IPS-18c (cell line): ENCODE measurements around the gene KIF18B.
"Not testable (repeated sequence)": the region's sequence is repeated elsewhere in the genome, so short reads cannot be mapped to it uniquely, and the experiment has no call there.

Source experiments
- H3K4me3 ChIP-seq: 2 replicates; pipeline ENCODE4 v1.7.0; 2013; ENCODE audit warnings: low read depth, mild to moderate bottlenecking, low read length, moderate library complexity; ENCODE audit not compliant: insufficient read depth
- H3K9me3 ChIP-seq: one replicate; pipeline ENCODE4 v1.6.1; 2013; ENCODE audit warnings: mild to moderate bottlenecking, low read length, moderate library complexity; ENCODE audit not compliant: control insufficient read depth, insufficient read depth

The KIF18B gene

DNA sequence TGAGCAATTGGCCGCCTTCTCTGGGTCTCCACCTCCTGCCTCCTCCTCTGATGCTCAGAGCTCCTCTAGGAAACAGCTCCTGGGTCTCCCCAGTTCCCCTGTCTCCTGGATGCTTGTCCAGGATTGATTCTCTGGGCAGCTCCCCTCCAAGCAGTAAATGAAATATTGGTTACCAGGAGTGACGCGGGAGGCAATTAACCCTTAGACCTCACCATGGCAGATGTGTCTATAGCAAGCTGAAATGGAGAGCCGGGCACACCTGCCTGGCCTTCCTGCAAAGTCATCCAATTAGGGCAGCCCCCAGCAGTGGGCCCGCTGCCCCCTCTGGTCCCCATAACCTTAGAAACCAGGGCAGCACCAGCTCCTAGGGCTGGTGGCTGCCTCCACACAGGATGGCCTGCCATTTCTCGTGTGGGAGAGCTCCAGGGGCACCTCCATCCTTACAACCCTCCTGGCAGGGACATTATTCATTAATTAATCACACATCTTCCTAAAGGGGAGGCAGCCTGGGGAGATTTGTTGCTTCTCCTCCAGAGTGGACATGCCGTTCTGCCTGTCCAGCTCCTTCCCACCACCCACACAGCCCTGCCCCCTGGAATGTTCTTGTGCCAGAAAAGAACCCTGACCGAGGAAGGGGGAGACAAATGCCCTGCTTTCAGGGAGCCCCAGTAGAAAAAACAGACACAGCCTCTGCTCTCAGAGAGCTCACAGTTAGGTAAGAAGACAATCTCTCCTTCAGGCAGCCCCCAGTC, 8.3 kb upstream of the KIF18B start:
- no peaks in the 10 kb centered on the region for H3K9me3 ChIP-seq
- no peak overlapping the region for H3K4me3 ChIP-seq

- Histone ChIP-seq H3K4me3 (no peak overlapping the region), H3K9me3 (no peaks in the 10 kb centered on the region)
Measured at GRCh38 chr17:44952946-44953475, 5.4 kb upstream of the KIF18B start.

DNA sequence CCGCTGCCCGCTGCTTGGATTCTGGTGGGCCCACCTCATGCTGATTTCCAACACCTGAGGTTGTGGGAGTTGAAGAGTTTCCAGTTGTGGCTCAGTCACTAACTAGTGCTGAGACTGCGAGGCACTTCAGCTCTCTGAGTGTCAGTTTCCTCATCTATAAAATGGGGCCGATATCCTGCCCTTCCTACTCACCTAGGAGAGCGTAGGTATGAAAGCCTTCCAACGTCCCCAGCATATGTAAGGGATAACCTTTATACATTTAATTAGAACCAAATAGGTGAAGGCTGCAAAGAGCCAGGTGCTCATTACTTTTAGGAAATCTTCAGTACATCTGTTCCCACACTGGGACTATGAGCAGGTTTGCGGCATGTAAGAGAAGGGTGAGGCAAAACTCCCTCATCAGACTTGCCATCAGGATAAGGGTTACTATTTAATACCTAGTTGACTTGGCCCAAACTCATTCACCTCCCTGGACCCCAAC, 782 bp upstream of the KIF18B start:
- no peaks in the 10 kb centered on the region for H3K9me3 ChIP-seq
- peak overlapping the region; percentile 93 for H3K4me3 ChIP-seq

- H3K4me3 ChIP-seq, H3K9me3 ChIP-seq: not testable (repeated sequence)
Measured at GRCh38 chr17:44945652-44946051, 1.9 kb downstream of the KIF18B start.

DNA sequence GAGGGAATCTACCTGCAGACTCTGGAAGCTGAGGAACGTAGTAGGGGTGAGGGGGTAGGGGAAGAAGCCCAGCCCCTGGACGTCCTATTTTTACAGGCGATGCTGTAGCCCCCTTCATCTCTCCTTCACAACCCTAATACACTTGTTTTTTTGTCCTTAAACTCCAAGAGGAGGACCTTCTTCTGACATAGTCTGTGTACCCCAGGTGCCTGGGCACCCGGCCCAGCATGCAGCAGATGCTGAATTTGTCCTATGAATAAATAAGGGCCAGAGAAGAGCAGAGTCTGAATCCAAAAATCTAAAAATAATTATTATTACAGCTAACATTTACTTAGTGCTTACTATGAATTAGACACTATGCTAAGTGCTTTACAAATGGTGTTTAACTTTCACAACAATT, 5.1 kb downstream of the KIF18B start:
- no peak overlapping the region for H3K4me3 ChIP-seq
- no peaks in the 10 kb centered on the region for H3K9me3 ChIP-seq

- H3K9me3 ChIP-seq: no peaks in the 10 kb centered on the region
Measured at GRCh38 chr17:44941712-44942331, 5.8 kb downstream of the KIF18B start.

DNA sequence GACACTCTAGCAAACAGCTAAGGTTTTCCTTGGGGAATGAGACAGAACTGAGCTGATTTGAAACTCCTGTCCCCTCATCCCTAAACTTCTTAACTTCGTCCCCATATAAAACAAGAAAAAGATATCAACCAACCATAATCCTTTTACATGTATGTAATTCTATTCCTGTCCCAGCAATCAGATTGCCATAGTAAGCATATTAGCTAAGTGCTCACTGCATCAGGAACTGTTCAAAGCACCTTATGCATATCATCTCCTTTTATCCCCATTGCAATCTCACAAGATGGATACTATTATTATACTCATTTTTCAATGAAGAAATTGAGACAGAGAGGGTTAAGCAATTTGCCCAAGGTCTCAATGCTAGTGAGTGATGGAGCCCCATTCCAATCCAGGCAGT, 6.8 kb downstream of the KIF18B start:
- Histone ChIP-seq H3K4me3 (no peak overlapping the region), H3K9me3 (no peaks in the 10 kb centered on the region)

More at GRCh38 chr17:44941712-44942331, 5.8 kb downstream of the KIF18B start:
- H3K4me3 ChIP-seq: no peak overlapping the region

- no peak overlapping the region for H3K4me3 ChIP-seq
- no peaks in the 10 kb centered on the region for H3K9me3 ChIP-seq
Measured at GRCh38 chr17:44940317-44940716, 7.3 kb downstream of the KIF18B start.

DNA sequence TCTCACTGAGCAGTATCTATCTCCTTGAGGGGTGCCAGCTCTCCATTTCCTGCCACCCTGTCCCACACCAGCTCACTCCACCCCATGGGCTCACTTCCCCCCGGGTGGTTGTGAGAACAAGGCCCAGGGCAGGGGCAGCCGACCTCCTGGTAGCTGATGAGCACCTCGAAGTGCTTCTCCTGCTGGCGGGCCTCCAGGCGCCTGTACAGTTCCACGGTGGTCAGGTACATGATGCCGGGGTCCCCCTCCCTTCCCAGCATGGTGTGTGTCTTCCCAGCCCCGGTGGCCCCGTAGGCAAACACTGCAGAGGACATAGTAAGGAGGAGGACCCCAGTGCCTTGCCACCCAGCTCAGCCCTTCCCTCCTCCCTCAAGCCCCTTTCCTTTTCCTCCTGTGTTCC, 12.5 kb downstream of the KIF18B start:
- no peaks in the 10 kb centered on the region for H3K9me3 ChIP-seq

DNA sequence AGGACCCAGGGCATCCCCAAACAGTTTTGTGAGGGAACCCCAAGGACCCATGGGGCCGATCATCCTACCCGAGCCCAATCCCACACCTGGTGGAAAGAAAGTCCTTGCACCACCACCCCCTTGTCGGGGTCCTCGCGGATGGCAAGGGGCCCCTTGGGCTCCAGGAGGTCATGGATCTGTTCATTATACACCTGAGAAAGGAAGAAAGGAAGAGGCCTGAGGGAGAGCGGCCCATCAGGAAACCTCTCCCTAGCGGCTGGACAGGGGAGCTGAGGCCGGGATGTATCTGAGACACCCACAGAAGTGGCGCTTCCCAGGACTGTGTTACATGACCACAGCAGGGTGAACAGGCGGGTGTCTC, 12.8 kb downstream of the KIF18B start:
- no peaks in the 10 kb centered on the region for H3K9me3 ChIP-seq
- no peak overlapping the region for H3K4me3 ChIP-seq

More for the DNA sequence above, 12.5 kb downstream of the KIF18B start:
- H3K4me3 ChIP-seq: no peak overlapping the region

- H3K4me3 ChIP-seq: no peak overlapping the region
Measured at GRCh38 chr17:44933824-44934744, 13.5 kb downstream of the KIF18B start.

DNA sequence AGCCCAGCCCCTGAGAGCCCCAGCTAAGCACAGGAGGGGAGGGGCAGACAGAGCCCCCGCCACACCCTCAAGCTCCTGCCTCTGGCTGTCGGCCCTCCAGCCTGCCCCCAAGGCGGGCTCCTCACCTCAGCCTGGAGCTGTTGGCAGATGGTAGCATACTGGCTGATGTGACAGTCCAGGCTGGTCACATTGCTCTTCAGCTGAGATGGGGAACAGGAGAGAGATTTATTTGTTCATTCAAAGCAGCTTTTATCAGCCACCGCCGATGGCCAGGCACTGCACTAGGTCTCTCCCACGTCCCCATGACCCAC, 14.8 kb downstream of the KIF18B start:
- Histone ChIP-seq H3K9me3 (no peaks in the 10 kb centered on the region), H3K4me3 (no peak overlapping the region)

More at GRCh38 chr17:44933824-44934744, 13.5 kb downstream of the KIF18B start:
- H3K9me3 ChIP-seq: no peaks in the 10 kb centered on the region

DNA sequence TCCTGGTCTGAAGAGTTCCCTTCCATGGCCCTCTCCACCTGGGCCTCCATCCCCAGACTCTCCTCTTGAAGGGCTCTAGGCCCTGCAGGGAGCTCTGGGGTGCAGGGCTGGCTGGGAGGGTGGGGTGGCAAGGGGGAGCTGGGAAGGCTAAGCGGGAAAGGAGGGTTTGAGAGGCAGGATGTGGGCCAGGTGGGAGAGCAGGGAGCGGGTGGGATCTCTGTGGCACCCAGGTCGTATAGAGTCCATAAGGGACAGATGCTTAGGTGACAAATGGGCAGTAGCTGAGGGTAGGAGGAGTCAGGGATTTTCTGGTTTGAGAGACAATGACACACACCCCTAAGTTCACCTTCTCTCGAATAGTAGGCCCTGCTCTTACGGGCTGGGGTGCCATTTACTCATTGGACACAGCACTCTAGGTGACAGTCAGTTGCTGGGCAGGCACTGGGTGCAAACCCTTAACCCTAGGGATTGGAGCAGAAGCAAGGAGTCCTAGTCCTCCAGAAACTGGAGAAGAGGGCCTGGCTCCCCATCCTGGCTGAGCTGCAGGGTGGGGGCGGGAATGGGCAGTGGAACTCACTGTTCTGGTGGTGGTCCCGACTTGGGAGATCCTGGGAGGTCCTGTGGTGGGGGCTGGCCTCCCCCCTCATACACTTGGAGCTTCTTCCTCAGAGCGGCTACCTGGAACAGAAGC, 15.3 kb downstream of the KIF18B start:
- Histone ChIP-seq H3K4me3 (no peak overlapping the region), H3K9me3 (no peaks in the 10 kb centered on the region)

DNA sequence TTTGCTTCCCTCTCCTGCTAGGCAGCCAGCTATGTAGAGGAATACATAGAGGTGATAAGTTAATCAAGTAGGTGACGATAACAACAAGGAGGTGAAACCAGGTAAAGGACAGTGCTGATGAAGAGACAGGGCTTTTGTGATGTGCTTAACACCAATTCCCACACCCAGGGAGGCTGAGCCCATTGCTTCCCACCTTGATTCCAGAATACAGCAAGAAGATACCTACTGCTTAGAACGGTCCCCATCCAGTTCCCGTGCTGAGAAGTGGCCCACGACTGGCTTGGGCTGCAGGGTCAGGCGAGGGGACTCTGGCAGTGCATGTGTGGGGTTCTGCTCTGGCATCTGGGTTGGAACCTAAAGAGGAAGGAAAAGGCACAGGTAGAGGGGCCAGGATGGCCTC, 16.2 kb downstream of the KIF18B start:
- H3K9me3 ChIP-seq: no peaks in the 10 kb centered on the region
- no peak overlapping the region for H3K4me3 ChIP-seq

DNA sequence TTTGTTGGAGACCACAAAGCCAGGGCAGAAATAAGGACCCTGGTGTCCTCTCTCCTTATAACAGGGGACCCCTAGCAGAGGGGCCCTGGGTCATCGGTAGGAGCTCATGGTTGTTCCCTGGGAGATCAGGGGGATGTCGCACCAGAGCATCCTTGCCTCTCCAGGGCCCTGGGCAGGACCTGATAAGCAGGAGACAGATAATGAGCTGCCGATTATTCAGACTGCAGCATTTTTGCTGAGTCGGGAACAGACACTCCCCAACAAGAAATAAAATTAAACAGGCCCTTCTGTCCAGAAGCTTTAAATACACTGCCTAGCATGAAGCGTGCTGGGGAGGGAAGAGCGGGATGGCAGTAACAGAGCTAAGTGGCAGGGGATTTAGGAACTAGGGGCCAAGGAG, 16.9 kb downstream of the KIF18B start:
- no peaks in the 10 kb centered on the region for H3K9me3 ChIP-seq
- no peak overlapping the region for H3K4me3 ChIP-seq

GRCh38 chr17:44928950-44929720, 18.4 kb downstream of the KIF18B start:
- no peak overlapping the region for H3K4me3 ChIP-seq
- H3K9me3 ChIP-seq: no peaks in the 10 kb centered on the region
